Measurements from ENCODE around the gene ANTXR2.
"Not testable (repeated sequence)": the region's sequence is repeated elsewhere in the genome, so short reads cannot be mapped to it uniquely, and the experiment has no call there.

ANTXR2 gene

DNA sequence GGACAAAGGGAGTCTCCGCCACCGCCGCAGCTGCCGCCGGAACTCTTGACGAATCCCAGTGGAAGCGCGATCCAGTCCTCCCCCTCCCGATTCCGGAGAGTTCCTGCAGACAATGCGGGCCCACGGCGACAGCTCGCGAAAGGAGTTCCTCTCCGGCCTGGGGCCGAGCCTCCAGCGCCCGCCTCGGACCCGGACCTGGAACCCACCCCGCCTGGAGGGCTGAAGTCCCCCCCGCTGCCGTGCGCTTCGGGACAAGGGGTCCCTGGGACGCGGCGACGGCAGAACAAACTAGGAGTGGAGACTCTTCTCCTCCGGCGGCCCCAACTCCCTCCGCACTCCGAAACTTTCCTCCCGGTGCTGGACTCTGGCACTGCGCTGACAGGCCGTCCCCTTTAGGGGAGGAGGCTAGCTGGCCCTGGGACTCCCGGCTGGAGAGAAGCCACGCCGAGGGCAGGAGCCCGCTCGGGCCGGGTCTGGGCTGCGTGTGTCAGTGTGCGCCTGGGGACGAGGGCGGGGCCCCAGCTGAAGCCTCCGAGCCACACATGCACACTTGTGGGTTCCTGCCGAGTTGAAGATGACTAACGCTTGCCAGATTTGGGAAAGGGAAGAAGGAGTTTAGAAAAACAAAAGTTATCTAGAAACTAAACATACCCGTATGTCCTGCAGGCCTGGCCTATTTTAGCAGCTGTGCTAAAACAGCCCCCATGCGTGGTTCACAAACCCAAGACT, at the start of gene ANTXR2:
Gene ANTXR2 (minus strand): TSS at position 486 of the 729 bp plus-strand sequence. CDS start 669 bp downstream, outside the sequence.
- DNase-seq, result peak; percentile 2 to 43 (median 18)

DNA sequence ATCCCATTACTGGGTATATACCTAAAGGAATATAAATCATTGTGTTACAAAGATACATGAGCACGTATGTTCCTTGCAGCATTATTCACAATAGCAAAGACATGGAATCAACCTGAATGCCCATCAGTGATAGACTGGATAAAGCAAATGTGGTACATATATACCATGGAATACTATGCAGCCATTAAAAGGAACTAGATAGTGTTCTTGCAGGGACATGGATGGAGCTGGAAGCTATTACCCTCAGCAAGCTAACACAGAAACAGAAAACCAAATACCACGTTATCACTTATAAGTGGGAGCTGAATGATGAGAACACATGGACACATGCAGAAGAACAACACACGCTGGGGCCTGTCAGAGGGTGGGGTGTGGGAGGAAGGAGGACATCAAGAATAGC, 48.8 kb upstream of the ANTXR2 start:
- not testable (repeated sequence) for DNase-seq

GRCh38 chr4:80119620-80120019, 46.6 kb upstream of the ANTXR2 start:
- DNase-seq, result not testable (repeated sequence)

DNA sequence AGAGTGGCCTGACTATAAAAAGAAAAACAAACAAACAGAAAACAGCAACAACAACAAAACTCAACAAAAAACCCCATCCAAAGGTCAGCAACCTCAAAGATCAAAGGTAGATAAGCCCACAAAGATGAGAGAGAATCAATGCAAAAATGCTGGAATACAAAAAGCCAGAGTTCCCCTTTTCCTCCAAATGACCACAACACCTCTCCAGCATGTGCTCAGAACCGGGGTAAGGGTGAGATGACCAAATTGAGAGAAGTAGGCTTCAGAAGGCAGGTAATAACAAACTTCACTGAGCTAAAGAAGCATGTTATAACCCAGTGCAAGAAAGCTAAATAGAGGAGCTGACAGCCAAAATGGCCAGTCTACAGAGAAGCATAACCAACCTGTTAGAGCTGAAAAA, 43.5 kb upstream of the ANTXR2 start:
- no peak for DNase-seq

DNA sequence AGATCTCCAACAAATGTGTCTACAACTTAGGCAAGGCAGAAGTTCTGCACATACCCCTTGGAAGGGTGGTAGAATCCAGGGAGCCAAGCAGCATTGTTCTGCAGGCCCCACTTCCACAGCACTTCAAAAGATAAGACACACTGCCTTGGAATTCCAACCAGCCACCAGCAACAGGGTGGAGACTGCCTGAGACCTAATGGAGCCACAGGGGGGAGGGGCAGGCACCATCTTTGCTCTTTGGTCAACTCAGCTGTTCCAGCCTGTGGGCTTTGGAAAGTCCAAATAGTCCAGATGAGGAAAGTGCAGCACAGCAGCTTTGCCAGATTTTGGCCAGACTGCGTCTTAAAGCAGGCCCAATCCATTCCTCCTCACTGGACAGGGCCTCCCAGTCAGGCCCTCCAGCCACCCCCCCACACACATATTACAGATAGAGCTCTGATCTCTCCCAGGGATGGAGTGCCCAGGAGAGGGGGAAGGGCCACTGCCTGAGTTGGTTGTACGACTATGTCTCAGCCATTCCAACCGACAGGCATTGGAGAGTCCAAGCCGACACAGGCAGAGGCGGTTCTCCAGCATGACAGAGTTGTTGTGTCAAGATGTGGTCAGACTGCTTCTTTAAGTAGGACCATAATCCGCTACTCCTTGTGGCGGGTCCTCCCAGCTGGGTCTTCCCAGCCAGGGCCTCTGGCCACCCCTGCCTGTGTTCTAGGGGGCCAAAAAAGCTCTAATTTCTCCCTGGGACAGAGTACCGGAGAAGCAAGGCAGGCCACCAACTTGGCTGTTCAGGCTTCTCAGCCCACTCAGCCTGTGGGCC, 42.5 kb upstream of the ANTXR2 start:
- no peak for DNase-seq

- DNase-seq, result no peak
Observed at GRCh38 chr4:80114732-80115265, 41.8 kb upstream of the ANTXR2 start.

GRCh38 chr4:80113615-80114014, 40.6 kb upstream of the ANTXR2 start:
- no peak for DNase-seq

GRCh38 chr4:80112236-80112635, 39.2 kb upstream of the ANTXR2 start:
- no peak for DNase-seq

GRCh38 chr4:80111276-80111675, 38.2 kb upstream of the ANTXR2 start:
- no peak for DNase-seq

DNA sequence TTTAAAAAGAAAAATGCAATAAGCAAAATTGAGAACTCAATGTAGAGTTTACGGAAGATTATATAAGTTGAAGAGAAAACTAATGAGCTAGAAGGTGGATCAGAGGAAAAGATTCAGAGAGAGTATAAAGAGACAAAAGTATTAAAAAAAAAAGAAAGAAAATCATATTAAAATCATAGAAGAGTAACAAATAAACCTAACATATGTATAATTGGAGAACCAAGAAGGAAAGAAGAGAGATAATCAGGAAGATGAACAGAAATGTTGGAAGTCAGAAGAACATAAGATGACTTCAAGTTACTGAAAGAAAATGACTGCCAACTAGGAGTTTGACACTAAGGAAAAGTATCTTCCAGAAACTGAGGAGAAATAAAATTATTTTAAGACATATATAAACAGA, 34.3 kb upstream of the ANTXR2 start:
- DNase-seq, result no peak

GRCh38 chr4:80104927-80105326, 31.9 kb upstream of the ANTXR2 start:
- DNase-seq, result no peak

DNA sequence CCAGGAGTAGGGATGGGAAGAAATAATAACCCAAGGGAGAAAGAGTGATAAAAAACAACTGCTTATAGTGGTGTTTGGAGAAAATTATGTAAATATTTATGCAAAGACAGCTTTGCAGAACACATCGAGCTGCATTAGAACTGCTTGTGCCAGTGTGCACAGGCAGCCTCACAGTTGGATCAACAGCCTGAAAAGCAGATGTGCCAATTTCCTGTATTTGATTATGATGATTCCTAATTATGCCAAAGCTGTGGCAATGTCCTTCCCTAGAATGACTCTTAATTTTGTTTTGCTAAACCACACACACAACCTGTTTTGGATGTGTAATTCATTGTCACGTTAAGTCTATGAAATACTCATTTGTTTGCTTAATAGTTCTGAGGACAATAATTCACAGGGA, 30.6 kb upstream of the ANTXR2 start:
- no peak for DNase-seq

DNA sequence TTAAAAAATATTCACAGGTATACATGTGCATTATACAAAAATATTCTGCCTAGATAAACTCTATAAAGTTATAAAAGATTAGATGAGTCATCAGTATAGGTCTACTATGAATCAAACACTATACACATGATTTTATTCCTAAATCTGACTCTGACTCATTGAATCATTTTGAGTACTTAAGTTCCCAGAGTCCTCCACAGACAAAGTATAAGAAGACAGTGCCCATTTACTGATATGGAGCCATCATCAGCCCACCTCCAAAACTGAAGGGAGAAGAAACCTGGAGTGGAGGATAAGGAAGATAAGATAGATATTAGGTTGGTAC, 28.7 kb upstream of the ANTXR2 start:
- DNase-seq, result no peak

GRCh38 chr4:80101071-80101791, 28.2 kb upstream of the ANTXR2 start:
- no peak for DNase-seq

- no peak for DNase-seq
Observed at GRCh38 chr4:80099671-80100070, 26.6 kb upstream of the ANTXR2 start.

- DNase-seq, result no peak
Observed at GRCh38 chr4:80098635-80099034, 25.6 kb upstream of the ANTXR2 start.

DNA sequence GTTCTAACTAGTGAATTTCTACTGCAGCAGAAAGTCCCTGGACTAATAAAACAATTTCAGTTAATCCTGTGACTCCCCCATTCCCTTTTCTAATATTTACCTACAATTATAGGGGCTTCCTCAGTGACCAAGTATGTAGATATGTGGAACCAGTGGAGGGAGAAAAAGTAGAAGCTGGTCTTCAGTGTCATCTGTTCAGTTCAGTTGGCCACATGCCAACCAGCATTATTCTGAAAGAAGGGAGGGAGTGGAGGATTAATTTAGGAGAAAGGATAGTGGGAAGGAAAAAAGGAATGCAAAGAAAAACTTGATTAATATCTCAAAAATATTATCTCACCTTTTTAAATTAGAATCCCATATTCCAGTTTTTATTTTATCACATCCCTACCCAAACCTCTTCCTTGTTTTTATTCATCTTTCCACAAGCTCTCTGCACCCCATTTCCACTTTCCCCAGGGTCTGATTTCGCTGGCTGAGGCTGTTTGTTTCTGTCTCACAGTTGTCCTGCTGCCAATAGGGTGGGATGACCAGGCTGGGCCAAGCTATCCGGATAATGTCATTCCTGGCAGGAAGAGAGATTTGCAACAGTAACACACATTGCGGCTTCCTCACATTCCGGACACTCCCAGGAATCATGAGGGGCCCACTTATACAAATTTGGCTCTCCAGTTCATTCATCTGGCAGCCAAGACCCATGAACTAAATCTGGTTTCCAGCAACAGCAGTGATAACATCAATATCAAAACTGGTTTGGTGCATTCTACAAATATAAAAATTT, 24.6 kb upstream of the ANTXR2 start:
- DNase-seq, result no peak

GRCh38 chr4:80096175-80096850, 23.3 kb upstream of the ANTXR2 start:
- no peak for DNase-seq

DNA sequence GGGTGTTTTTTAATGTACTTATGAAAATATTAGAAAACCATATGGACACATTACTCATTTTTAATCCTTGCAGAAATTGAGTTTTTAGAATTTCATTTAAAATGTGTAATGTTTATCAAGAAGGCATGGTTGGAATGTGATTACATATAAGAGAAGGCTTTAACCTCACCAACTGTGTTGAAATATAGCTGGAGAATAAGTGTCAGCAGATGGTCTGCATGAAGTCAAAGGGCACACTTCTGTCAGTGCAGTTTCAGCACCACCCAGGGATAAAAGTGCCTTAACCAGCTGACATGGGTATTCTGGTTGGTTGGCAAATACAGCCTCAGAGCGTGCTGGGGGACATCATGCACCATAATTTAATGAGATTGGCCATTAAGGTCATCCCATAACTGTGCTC, 21.2 kb upstream of the ANTXR2 start:
- DNase-seq, result no peak

GRCh38 chr4:80093563-80093962, 20.5 kb upstream of the ANTXR2 start:
- DNase-seq, result no peak

DNA sequence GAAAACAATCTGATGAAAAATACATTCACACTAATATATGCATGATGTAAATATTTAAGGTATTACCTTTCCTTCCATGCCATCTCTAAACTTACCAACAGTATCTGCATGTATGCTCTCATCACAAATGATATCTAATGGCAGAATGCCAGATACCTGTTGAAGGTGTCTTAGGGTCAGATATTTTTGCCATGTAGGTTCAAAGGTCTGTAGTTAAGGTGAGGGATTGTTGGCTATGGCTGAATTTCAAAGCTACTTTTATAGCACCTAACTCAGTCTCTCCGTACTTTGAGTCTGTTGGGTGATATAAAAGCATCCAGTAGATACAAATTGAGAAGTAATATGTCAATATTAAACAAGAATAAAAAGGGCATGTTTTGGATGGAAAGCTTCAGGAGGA, 19.8 kb upstream of the ANTXR2 start:
- no peak for DNase-seq

- DNase-seq, result no peak
Observed at GRCh38 chr4:80092088-80092487, 19.1 kb upstream of the ANTXR2 start.

Measured in activated naive CD4-positive, alpha-beta T cell (primary cell).